ENCODE results near the gene HTR3B.

HTR3B gene

GRCh38 chr11:113992459-113993110, 88.0 kb downstream of the HTR3B start:
- DNase-seq, result no peak

GRCh38 chr11:113994077-113994954, 89.7 kb downstream of the HTR3B start:
- DNase-seq, result peak; percentile 12
